SU-DHL-6 (cell line): ENCODE results near the gene METTL24.

Experiments used
- EZH2phosphoT487 ChIP-seq: fragments of 200-600 bp; sonication (generic), shearing (Covaris generic); conservative IDR thresholded peaks from 2 replicates; pipeline ENCODE4 v1.6.1; 2018; ENCODE audit warnings: mild to moderate bottlenecking, antibody characterized with exemption, low read length, moderate library complexity, mixed read lengths
- TF ChIP-seq, protein P1 (sequence below): fragments of 200-600 bp; sonication (generic); IDR thresholded peaks from one replicate; pipeline ENCODE4 v1.5.1; 2017; ENCODE audit warnings: antibody characterized with exemption, mild to moderate bottlenecking, low read length, moderate library complexity; ENCODE audit not compliant: insufficient read depth, poor library complexity, severe bottlenecking

DNA sequence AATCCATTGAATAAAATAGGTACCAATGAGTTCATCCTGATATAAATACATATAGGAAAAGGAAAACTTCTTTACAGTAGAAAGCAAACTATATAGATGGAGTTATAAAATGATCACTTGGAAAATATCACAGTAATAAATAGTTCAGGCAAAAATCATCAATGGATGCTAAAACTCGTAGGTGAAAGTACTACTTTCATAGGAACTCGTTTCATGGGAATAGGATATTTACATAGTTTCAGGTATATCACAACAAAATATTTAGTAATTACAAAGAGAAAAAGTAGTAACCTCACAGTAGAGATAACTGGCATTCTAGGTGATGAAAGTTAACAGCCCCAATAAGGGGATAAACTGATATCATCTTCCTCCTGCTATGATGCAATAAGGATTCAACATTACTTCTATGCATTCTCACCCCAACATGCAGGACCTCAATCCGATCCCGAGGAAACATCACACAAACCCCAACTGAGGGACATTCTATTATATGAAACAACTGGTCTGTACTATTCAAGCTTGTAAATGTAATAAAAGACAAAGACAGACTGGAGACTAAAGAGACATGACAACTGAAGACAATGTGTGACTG lies 43.5 kb upstream of the METTL24 start:
- TF ChIP-seq, protein P1, sequence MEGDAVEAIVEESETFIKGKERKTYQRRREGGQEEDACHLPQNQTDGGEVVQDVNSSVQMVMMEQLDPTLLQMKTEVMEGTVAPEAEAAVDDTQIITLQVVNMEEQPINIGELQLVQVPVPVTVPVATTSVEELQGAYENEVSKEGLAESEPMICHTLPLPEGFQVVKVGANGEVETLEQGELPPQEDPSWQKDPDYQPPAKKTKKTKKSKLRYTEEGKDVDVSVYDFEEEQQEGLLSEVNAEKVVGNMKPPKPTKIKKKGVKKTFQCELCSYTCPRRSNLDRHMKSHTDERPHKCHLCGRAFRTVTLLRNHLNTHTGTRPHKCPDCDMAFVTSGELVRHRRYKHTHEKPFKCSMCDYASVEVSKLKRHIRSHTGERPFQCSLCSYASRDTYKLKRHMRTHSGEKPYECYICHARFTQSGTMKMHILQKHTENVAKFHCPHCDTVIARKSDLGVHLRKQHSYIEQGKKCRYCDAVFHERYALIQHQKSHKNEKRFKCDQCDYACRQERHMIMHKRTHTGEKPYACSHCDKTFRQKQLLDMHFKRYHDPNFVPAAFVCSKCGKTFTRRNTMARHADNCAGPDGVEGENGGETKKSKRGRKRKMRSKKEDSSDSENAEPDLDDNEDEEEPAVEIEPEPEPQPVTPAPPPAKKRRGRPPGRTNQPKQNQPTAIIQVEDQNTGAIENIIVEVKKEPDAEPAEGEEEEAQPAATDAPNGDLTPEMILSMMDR: no peak
- TF ChIP-seq EZH2phosphoT487: no peak
